NCI-H1105 treated with DMSO at 0.1 percent for 48 hours (cell line): ENCODE results near the gene DYRK1A.
A peak's percentile ranks its signal among the peaks of the same experiment; 100 is the strongest.
"Not testable (repeated sequence)": the region's sequence is repeated elsewhere in the genome, so short reads cannot be mapped to it uniquely, and the experiment has no call there.

Source experiments
- DNase-seq: peaks from one replicate; lab custom pipeline; 2025; lab: John Stamatoyannopoulos, UW

The DYRK1A gene

DNA sequence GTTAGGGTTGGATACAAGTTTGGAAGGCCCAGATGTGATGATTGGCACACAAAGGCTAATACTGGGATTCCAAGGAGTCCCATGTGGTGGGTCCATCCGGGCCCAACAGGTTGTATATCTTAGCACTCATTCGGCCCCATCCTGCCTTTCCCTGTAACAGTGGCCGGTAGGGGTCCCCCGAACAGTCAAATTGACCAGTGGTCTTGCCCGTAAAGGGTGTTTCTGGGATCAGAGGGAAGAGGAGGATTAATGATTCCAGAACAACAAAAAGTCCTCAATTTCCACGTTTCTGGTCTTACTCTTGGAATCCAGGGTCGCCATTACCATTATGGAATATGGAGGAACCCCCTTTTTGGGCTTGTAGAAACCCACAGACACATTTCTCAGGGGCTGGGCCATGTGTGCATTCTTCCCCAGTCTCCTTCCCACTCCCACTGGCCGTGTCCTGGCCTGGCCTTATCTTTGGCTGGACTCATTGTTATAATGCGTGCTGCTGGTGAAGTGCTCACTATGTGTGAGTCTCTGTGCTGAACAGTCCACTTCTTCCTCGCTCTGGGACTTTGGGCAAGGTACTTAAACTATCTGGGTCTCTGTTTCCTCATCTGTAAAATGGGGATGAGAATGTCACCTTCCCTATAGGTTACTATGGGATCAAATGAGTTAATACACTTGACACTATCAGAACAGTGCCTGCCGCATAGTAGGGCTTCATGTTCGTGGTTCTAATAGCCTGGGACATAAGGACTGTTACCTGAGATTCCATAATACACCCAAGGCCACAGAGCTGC, 161.8 kb downstream of the DYRK1A start:
- DNase-seq = no peak

DNA sequence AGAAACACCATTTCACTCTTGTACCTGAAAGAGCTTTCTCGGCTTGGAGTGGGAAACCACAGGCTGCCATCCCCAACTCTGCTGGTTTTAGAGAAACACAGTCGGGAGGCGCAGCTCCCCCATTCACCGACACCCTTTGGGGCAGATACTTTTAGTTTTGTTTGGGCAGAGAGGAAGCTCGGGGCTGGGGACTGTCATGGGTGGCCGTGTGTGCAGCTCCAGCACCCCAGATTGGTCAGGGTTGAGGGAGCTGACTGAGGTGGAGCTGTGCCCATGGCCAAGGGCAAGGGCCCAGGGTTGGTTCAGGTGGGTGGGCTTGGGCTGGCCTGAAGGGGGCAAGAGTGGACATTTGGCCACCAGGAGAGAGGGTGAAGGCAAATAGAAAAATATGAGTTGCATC, 163.1 kb downstream of the DYRK1A start:
- DNase-seq = no peak

GRCh38 chr21:37530901-37531351, 164.4 kb downstream of the DYRK1A start:
- no peak for DNase-seq

DNA sequence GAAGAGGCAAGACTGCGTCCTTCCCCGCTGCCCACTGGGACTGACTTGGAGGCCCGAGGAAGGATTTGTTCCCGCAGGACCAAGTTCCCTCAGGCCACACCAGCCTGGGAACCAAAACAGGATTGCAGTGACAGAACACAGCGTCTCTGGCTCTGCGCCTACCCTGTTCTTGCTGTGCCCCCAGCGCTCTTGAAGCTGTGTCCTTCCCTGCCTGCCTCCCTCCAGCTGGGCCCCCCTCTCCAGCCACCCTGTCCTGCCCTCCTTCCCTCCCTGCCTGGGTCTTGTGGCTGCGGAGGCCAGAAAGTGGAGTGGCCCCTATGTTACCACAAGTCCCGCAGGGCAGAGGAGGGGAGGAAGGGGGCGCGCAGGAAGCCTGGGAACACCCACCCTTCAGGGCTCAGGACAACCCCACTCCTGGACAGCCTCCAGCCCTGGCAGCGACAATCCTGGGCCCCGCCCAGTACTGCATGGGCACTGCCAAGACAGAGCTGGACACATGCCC, 164.9 kb downstream of the DYRK1A start:
- DNase-seq = no peak

DNA sequence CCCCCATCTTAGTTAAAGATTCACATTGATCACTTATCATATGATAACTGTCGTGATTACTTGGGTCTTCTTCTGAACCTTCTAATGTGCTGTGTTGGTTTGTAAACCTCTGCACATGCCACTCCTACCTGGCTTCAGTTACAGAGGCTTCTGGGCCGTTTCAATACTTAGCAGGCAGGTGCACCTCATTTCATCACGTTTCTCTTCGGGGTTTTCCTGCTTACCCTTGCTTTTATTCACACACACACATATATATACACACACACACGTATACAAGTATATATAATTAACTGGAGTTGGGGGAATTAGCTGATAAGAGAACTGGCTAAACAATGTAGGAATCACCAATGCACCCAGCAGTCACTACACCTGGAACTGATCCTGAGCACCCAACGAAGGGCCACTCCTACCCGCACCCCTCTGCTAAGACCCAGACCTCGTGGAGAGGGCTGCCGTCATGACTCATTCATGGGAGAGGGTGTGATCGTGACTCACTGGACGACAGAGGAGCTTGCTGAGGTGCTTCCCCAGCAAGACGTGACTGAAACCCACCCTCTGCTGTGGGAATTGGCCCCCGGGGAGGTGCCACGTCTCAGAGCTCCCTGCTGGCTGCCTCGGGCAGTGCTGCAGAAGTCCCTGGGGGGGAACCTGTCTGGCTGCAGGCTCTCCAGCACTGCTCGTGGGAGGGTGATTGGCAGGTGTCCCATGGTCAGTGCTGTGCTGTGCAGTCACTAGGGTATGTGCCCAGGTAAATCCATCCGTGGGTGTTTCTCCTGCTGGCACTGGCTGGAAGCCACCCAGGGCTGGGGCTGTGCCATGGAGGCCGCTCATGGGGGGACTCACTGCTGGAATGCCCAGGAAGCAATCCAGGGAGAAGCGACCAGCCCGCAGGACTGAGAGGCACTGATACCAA, 166.6 kb downstream of the DYRK1A start:
- DNase-seq = no peak

- DNase-seq = no peak
These were observed 167.9 kb downstream of the DYRK1A start for GRCh38 chr21:37534431-37534830.

DNA sequence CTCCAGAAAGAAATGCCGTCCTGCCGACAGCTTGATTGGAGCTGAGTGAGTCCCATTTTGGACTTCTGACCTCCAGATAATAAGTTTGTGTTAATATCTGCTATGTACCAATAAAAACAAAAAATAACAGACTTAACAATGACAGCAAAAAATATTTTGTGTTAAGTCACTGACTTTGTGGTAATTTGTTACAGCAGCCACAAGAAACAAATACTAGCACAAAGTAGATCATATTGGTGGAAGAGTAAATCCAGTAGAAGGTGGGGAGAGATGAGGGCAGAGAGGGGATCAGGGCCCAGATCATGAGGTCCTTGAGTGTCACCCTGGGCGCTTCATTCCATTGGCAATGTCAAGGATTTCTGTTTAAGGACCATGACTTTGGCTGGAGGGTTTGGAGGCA, 168.6 kb downstream of the DYRK1A start:
- DNase-seq = no peak

DNA sequence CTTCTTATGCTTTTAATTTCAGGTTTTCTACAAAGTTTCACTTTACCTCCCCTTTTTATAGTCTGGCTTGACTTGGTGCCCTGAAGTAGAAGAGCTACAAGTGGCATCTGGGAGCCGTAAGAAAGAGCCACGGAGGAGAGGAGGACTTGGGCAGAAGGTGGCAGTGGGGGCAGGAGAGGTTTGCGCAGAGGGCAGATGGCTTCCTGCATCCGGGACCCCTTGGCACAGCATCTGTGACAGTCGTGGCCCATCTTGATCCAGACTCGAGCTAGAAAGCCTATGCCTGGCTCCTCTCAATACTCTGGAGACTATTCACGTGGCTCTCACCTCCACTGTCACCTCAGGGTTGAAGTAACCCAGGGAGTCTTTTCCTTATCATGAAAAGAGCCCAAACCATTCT, 169.1 kb downstream of the DYRK1A start:
- DNase-seq = no peak

DNA sequence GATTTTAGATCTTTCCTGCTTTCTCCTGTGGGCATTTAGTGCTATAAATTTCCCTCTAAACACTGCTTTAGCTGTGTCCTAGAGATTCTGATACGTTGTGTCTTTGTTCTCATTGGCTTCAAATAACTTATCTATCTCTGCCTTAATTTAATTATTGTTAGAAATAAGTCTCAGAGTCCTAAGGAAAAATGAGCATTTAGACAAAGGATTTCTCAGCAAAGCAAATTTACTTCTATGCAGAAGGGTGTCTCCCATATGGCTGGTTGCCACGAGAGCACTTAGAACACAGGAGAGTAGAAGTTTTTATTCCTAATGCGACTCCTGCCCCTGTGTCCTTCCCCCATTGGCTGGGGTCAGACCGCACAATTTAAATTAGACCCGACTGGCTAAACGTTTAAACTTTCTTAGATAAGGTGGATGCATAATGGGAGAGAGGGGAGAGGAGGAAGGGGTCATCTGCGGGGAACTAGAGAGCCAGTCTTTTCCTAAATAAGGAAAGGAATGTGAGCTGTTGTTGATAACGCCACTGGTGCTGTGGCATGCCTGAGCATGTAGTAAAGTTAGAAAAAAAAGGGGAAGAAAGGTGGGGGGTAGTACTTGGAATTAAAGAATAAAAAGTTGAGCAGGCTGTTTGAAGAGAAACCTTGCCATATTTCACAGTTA, 170.2 kb downstream of the DYRK1A start:
- no peak for DNase-seq

GRCh38 chr21:37537391-37537996, 170.9 kb downstream of the DYRK1A start:
- no peak for DNase-seq

DNA sequence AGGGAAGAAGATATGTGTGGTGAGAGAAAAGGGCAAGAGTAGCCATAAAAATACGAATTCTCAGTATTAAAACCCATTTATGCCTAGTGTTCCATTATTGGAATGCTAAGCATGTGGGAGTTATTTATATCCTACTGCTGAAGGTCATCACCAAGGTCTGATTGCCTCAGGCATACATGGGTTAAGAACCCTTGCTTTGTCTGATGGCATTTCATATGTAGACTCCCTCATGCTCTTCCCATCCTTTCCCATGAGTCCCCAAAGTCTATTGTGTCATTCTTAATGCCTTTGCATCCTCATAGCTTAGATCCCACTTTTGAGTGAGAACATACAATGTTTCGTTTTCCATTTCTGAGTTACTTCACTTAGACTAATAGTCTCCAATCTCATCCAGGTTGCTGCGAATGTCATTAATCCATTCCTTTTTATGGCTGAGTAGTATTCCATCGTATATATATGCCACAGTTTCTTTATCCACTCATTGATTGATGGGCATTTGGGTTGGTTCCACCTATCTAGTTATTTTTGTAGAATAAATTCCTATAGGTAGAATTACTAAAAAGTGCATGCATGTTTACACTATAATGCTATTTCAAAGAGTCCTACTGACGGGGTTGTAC, 172.5 kb downstream of the DYRK1A start:
- DNase-seq = no peak

- DNase-seq = not testable (repeated sequence)
These were observed 174.6 kb downstream of the DYRK1A start for GRCh38 chr21:37541128-37541527.

GRCh38 chr21:37542512-37542911, 175.9 kb downstream of the DYRK1A start:
- DNase-seq = no peak

- no peak for DNase-seq
These were observed 179.8 kb downstream of the DYRK1A start for GRCh38 chr21:37546299-37546908.

- DNase-seq = peak; percentile 26
These were observed 180.5 kb downstream of the DYRK1A start for GRCh38 chr21:37546949-37547614.

DNA sequence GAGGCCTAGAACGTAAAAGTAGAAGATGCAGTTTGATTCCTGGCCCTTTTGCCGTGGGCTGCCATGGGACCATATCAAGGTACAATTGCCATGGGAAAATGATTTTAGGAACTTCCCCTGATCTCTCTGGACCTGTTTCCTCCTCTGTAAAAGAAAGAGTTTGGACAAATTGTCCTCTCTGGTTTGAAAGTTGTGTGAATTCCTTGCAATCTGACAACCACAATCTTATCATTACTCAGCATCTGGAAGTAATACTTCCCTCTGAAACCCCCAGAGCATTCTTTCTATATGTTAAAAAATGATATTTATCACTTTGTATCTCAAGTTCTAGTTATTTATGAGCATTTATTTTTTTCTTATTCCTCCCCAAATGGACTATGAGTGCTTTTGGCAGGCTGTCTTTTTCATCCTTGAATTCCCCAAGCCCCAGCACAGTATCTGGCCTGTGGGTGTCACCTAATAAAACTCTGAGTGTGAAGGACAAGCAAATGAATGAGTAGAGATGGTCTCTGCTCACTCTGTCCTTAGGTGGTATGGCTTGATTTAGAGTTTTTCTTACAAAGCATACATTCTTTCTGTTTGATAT, 181.1 kb downstream of the DYRK1A start:
- no peak for DNase-seq

GRCh38 chr21:37548521-37548981, 182.0 kb downstream of the DYRK1A start:
- DNase-seq = no peak

DNA sequence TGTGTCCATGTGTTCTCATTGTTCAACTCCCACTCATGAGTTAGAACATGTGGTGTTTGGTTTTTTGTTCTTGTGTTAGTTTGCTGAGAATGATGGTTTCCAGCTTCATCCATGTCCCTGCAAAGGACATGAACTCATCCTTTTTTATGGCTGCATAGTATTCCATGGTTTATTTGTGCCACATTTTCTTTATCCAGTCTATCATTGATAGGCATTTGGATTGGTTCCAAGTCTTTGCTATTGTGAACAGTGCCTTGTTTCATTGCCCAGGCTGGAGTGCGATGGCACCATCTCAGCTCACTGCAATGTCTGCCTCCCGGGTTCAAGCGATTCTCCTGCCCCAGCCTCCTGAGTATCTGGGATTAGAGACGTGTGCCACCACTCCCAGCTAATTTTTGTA, 183.2 kb downstream of the DYRK1A start:
- DNase-seq = not testable (repeated sequence)

DNA sequence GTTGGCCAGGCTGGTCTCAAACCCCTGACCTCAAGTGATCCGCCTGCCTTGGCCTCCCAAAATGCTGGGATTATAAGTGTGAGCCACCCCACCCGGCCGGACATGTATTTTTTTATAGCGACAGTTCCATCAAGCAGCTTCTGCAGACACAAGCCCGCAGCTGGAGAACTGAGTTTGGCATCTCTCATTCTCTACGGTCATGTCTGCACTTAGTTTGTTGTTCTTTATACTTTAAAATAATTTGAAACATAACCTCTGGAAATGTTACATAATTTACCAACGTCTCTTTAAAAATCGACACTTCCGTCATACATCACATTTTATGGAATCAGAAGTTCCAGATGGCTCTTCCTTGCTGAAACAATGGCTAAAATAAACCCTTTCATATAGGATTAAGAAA, 183.6 kb downstream of the DYRK1A start:
- no peak for DNase-seq
